Activated naive CD8-positive, alpha-beta T cell treated with anti-CD3 and anti-CD28 coated beads, Interleukin-2, amount 10 ng/mL, durations not matched to agents 7 days and 5 days (primary cell): ENCODE measurements around the gene FAM136A. TPM values are rescaled to one million over a fixed set of nuclear protein-coding genes. Genes with fewer than 3 reads are reported as not detected.
"Not testable (repeated sequence)": the region's sequence is repeated elsewhere in the genome, so short reads cannot be mapped to it uniquely, and the experiment has no call there.

Experiments used
- ATAC-seq: fragments of 150-1000 bp; cut with Tn5 transposase; one replicate; pipeline ENCODE4 v1.10.0; 2021; ENCODE audit warnings: low read depth, moderate library complexity
- POLR2A ChIA-PET: fragments of 350-600 bp; sonication (Branson Sonifier 250); formaldehyde crosslinking; loops from one replicate; lab custom pipeline; 2021; ENCODE audit warnings: antibody characterized with exemption; lab: Charles Lee
- DNase-seq: peaks from one replicate; pipeline ENCODE4 v3.0.0; 2021
- H3K27ac Mint-ChIP-seq: one replicate; pipeline ENCODE4 v1.8.0; 2022; ENCODE audit warnings: mild to moderate bottlenecking, mixed read lengths
- H3K27me3 Mint-ChIP-seq: one replicate; pipeline ENCODE4 v1.8.0; 2022; ENCODE audit warnings: mild to moderate bottlenecking, moderate library complexity, mixed read lengths
- H3K36me3 Mint-ChIP-seq: one replicate; pipeline ENCODE4 v1.8.0; 2021; ENCODE audit warnings: mild to moderate bottlenecking, mixed read lengths
- H3K4me1 Mint-ChIP-seq: one replicate; pipeline ENCODE4 v1.8.0; 2021; ENCODE audit warnings: mixed read lengths
- H3K4me3 Mint-ChIP-seq: one replicate; pipeline ENCODE4 v1.8.0; 2022; ENCODE audit warnings: mild to moderate bottlenecking, moderate library complexity, mixed read lengths
- H3K9me3 Mint-ChIP-seq: one replicate; pipeline ENCODE4 v1.8.0; 2021; ENCODE audit warnings: mixed read lengths
- total RNA-seq, 2 experiments: library from RNA; stranded (reverse); gene quantifications; one replicate each; pipeline ENCODE4 v1.2.3, GENCODE V29; 2021

Gene FAM136A
- total RNA-seq, 2 experiments from 2014 or later: 34.8 to 36.3 TPM

- Mint-ChIP-seq H3K36me3 (no peaks in the 10 kb centered on the region), H3K4me3 (no peak overlapping the region), H3K27ac (no peak overlapping the region), H3K9me3 (no peaks in the 10 kb centered on the region), H3K4me1 (peaks cover 7% of the 10 kb centered on the region), H3K27me3 (peaks cover 17% of the 10 kb centered on the region)
- DNase-seq (no peak), ATAC-seq (no peak)
- POLR2A ChIA-PET: no interaction called here
Observed at GRCh38 chr2:70321370-70321769, 19.5 kb upstream of the FAM136A start.

GRCh38 chr2:70314640-70315039, 12.8 kb upstream of the FAM136A start:
- no peak overlapping the region for H3K4me3 Mint-ChIP-seq
- no peaks in the 10 kb centered on the region for H3K36me3 Mint-ChIP-seq
- no peaks in the 10 kb centered on the region for H3K4me1 Mint-ChIP-seq
- POLR2A ChIA-PET: no interaction called here
- ATAC-seq (no peak), DNase-seq (no peak)
- peaks cover 10% of the 10 kb centered on the region for H3K27me3 Mint-ChIP-seq
- no peak overlapping the region for H3K27ac Mint-ChIP-seq
- H3K9me3 Mint-ChIP-seq: no peaks in the 10 kb centered on the region

- Mint-ChIP-seq H3K27me3 (peaks cover 6% of the 10 kb centered on the region), H3K4me3 (no peak overlapping the region), H3K4me1 (no peaks in the 10 kb centered on the region), H3K9me3 (no peaks in the 10 kb centered on the region), H3K36me3 (no peaks in the 10 kb centered on the region), H3K27ac (no peak overlapping the region)
- POLR2A ChIA-PET: no interaction called here
- DNase-seq (no peak), ATAC-seq (no peak)
Observed at GRCh38 chr2:70312560-70312959, 10.7 kb upstream of the FAM136A start.

GRCh38 chr2:70310899-70311298, 9.0 kb upstream of the FAM136A start:
- Mint-ChIP-seq H3K36me3 (no peaks in the 10 kb centered on the region), H3K4me3 (no peak overlapping the region), H3K27ac (no peak overlapping the region), H3K4me1 (no peaks in the 10 kb centered on the region), H3K27me3 (peaks cover 10% of the 10 kb centered on the region), H3K9me3 (no peaks in the 10 kb centered on the region)
- no peak for DNase-seq
- POLR2A ChIA-PET: no interaction called here
- ATAC-seq: no peak

- DNase-seq (no peak), ATAC-seq (no peak)
- no peaks in the 10 kb centered on the region for H3K36me3 Mint-ChIP-seq
- H3K27ac Mint-ChIP-seq: no peak overlapping the region
- peaks cover 14% of the 10 kb centered on the region for H3K4me1 Mint-ChIP-seq
- no peaks in the 10 kb centered on the region for H3K9me3 Mint-ChIP-seq
- H3K4me3 Mint-ChIP-seq: no peak overlapping the region
- H3K27me3 Mint-ChIP-seq: peaks cover 5% of the 10 kb centered on the region
- POLR2A ChIA-PET: interaction anchor here (0.7 kb wide), 1 partner anchor 311 kb away, joined by 4 read pairs; no protein-coding TSS in a partner anchor
Observed at GRCh38 chr2:70305531-70305930, 3.7 kb upstream of the FAM136A start.

- H3K4me1 Mint-ChIP-seq: peaks cover 14% of the 10 kb centered on the region
- no peaks in the 10 kb centered on the region for H3K9me3 Mint-ChIP-seq
- POLR2A ChIA-PET: interaction anchor here (0.6 to 3.1 kb wide), 2 partner anchors 11 to 586 kb away, joined by 6 to 14 read pairs; partner anchors contain the start of gene SNRPG
- ATAC-seq (no peak), DNase-seq (no peak)
- H3K4me3 Mint-ChIP-seq: no peak overlapping the region
- H3K27me3 Mint-ChIP-seq: peaks cover 5% of the 10 kb centered on the region
- no peak overlapping the region for H3K27ac Mint-ChIP-seq
- H3K36me3 Mint-ChIP-seq: no peaks in the 10 kb centered on the region
Observed at GRCh38 chr2:70304498-70304897, 2.6 kb upstream of the FAM136A start.

- Mint-ChIP-seq H3K9me3 (no peaks in the 10 kb centered on the region), H3K27ac (no peak overlapping the region), H3K4me1 (peaks cover 20% of the 10 kb centered on the region), H3K36me3 (peaks cover 9% of the 10 kb centered on the region), H3K27me3 (peaks cover 3% of the 10 kb centered on the region), H3K4me3 (peak overlapping the region; percentile 3)
- POLR2A ChIA-PET: interaction anchor here (3.1 kb wide), 2 partner anchors 10 to 45 kb away, joined by 13 to 14 read pairs; partner anchors contain the start of genes PCYOX1 and SNRPG
- ATAC-seq: no peak
- no peak for DNase-seq
Observed at GRCh38 chr2:70303186-70303585, 1.3 kb upstream of the FAM136A start.

GRCh38 chr2:70302195-70302546, 304 bp upstream of the FAM136A start:
- Mint-ChIP-seq H3K4me1 (peaks cover 23% of the 10 kb centered on the region), H3K4me3 (peak overlapping the region; percentile 87), H3K27ac (peak overlapping the region; percentile 81), H3K36me3 (peaks cover 15% of the 10 kb centered on the region)
- not testable (repeated sequence) for H3K27me3 Mint-ChIP-seq, H3K9me3 Mint-ChIP-seq, DNase-seq, ATAC-seq
- POLR2A ChIA-PET: interaction anchor here (0.7 to 3.1 kb wide), 4 partner anchors 9 to 390 kb away, joined by 3 to 14 read pairs (median 8); partner anchors contain the start of genes PCYOX1 and SNRPG

- H3K9me3 Mint-ChIP-seq: no peaks in the 10 kb centered on the region
- ATAC-seq: no peak
- no peak for DNase-seq
- peak overlapping the region; percentile 87 for H3K4me3 Mint-ChIP-seq
- H3K27ac Mint-ChIP-seq: peak overlapping the region; percentile 94
- no peaks in the 10 kb centered on the region for H3K27me3 Mint-ChIP-seq
- peaks cover 23% of the 10 kb centered on the region for H3K4me1 Mint-ChIP-seq
- peaks cover 16% of the 10 kb centered on the region for H3K36me3 Mint-ChIP-seq
- POLR2A ChIA-PET: interaction anchor here (1.2 to 3.1 kb wide), 2 partner anchors 43 to 157 kb away, joined by 4 to 13 read pairs; partner anchors contain the start of gene PCYOX1
Observed at GRCh38 chr2:70300771-70301343, 1.0 kb downstream of the FAM136A start.

- not testable (repeated sequence) for H3K9me3 Mint-ChIP-seq, ATAC-seq, DNase-seq, H3K4me3 Mint-ChIP-seq, H3K27me3 Mint-ChIP-seq, H3K27ac Mint-ChIP-seq
- Mint-ChIP-seq H3K4me1 (peaks cover 22% of the 10 kb centered on the region), H3K36me3 (peaks cover 16% of the 10 kb centered on the region)
- POLR2A ChIA-PET: interaction anchor here (0.6 to 0.7 kb wide), 2 partner anchors 396 to 911 kb away, joined by 3 to 5 read pairs; partner anchors contain the start of gene GFPT1
Observed at GRCh38 chr2:70297828-70298227, 4.0 kb downstream of the FAM136A start.

GRCh38 chr2:70283500-70284191, 18.2 kb downstream of the FAM136A start:
- H3K27ac Mint-ChIP-seq: peak overlapping the region; percentile 57
- H3K4me3 Mint-ChIP-seq: no peak overlapping the region
- peaks cover 52% of the 10 kb centered on the region for H3K36me3 Mint-ChIP-seq
- POLR2A ChIA-PET: interaction anchor here (1.0 to 2.3 kb wide), 3 partner anchors 9 to 25 kb away, joined by 4 to 11 read pairs (median 11); partner anchors contain the start of genes PCYOX1 and SNRPG
- peaks cover 18% of the 10 kb centered on the region for H3K4me1 Mint-ChIP-seq
- H3K27me3 Mint-ChIP-seq: no peaks in the 10 kb centered on the region
- no peak for ATAC-seq
- H3K9me3 Mint-ChIP-seq: no peaks in the 10 kb centered on the region
- no peak for DNase-seq

- Mint-ChIP-seq H3K4me1 (peaks cover 19% of the 10 kb centered on the region), H3K9me3 (no peaks in the 10 kb centered on the region), H3K4me3 (no peak overlapping the region), H3K36me3 (peaks cover 51% of the 10 kb centered on the region), H3K27ac (no peak overlapping the region), H3K27me3 (no peaks in the 10 kb centered on the region)
- POLR2A ChIA-PET: interaction anchor here (2.1 kb wide), 1 partner anchor 11 kb away, joined by 11 read pairs; the partner anchor contains the start of gene SNRPG
- no peak for ATAC-seq
- no peak for DNase-seq
Observed at GRCh38 chr2:70282439-70282838, 19.4 kb downstream of the FAM136A start.

- Mint-ChIP-seq H3K27ac (no peak overlapping the region), H3K9me3 (no peaks in the 10 kb centered on the region), H3K4me1 (peaks cover 13% of the 10 kb centered on the region)
Observed at GRCh38 chr2:70280242-70280798, 21.5 kb downstream of the FAM136A start.

More at GRCh38 chr2:70280242-70280798, 21.5 kb downstream of the FAM136A start:
- Mint-ChIP-seq H3K4me3 (no peak overlapping the region), H3K27me3 (no peaks in the 10 kb centered on the region), H3K36me3 (peaks cover 37% of the 10 kb centered on the region)
- ATAC-seq (no peak), DNase-seq (no peak)
- POLR2A ChIA-PET: interaction anchor here (1.2 kb wide), 1 partner anchor 23 kb away, joined by 3 read pairs; the partner anchor contains the start of gene PCYOX1
